Mesendoderm (in vitro differentiated cells): Measurements from ENCODE around the gene FXYD5.

ENCODE experiments used
- DNase-seq: peaks from one replicate; pipeline ENCODE4 v3.0.0; 2013
- H2AK5ac ChIP-seq: 2 replicates; pipeline ENCODE4 v1.6.1; 2013; ENCODE audit warnings: low read length, inconsistent platforms
- H2BK120ac ChIP-seq: 2 replicates; pipeline ENCODE4 v1.6.1; 2013; ENCODE audit warnings: low read depth, mild to moderate bottlenecking, low read length, moderate library complexity, mixed read lengths
- H2BK15ac ChIP-seq: replicated peaks from 2 replicates; pipeline ENCODE4 v1.6.1; 2013; ENCODE audit warnings: low read depth, mild to moderate bottlenecking, moderate library complexity
- H2BK5ac ChIP-seq: 2 replicates; pipeline ENCODE4 v1.6.1; 2013; ENCODE audit warnings: low read length, inconsistent platforms
- H3K18ac ChIP-seq: 2 replicates; pipeline ENCODE4 v1.6.1; 2013; ENCODE audit warnings: mild to moderate bottlenecking, low read length, mixed read lengths
- H3K23ac ChIP-seq: one replicate; pipeline ENCODE4 v1.6.1; 2013; ENCODE audit warnings: low read length
- H3K27ac ChIP-seq: 2 replicates; pipeline ENCODE4 v1.5.1; 2013; ENCODE audit warnings: low read depth, mild to moderate bottlenecking, inconsistent platforms, low read length, moderate library complexity
- H3K27me3 ChIP-seq: 2 replicates; pipeline ENCODE4 v1.6.1; 2013; ENCODE audit warnings: low read length, control low read depth, mild to moderate bottlenecking, inconsistent platforms; ENCODE audit not compliant: insufficient read depth, poor library complexity
- H3K36me3 ChIP-seq: 2 replicates; pipeline ENCODE4 v1.6.1; 2013; ENCODE audit warnings: low read length, inconsistent platforms; ENCODE audit not compliant: control insufficient read depth, insufficient read depth
- H3K4ac ChIP-seq: one replicate; pipeline ENCODE4 v1.6.1; 2013; ENCODE audit warnings: low read depth, mild to moderate bottlenecking, low read length, moderate library complexity
- H3K4me1 ChIP-seq: 2 replicates; pipeline ENCODE4 v1.6.1; 2013; ENCODE audit warnings: low read depth, low read length, inconsistent platforms; ENCODE audit not compliant: control insufficient read depth
- H3K4me2 ChIP-seq: 2 replicates; pipeline ENCODE4 v1.6.1; 2013; ENCODE audit warnings: low read length
- H3K4me3 ChIP-seq: 2 replicates; pipeline ENCODE4 v1.5.1; 2013; ENCODE audit warnings: mild to moderate bottlenecking, low read length
- H3K56ac ChIP-seq: one replicate; pipeline ENCODE4 v1.6.1; 2013; ENCODE audit warnings: low read length
- H3K79me1 ChIP-seq: 2 replicates; pipeline ENCODE4 v1.6.1; 2013; ENCODE audit warnings: low read length, inconsistent platforms
- H3K79me2 ChIP-seq: 2 replicates; pipeline ENCODE4 v1.6.1; 2013; ENCODE audit warnings: mild to moderate bottlenecking, low read length; ENCODE audit not compliant: control insufficient read depth, insufficient read depth
- H3K9ac ChIP-seq: 2 replicates; pipeline ENCODE4 v1.6.1; 2013; ENCODE audit warnings: low read length, inconsistent platforms
- H4K5ac ChIP-seq: one replicate; pipeline ENCODE4 v1.6.1; 2013; ENCODE audit warnings: low read length
- H4K8ac ChIP-seq: one replicate; pipeline ENCODE4 v1.6.1; 2013; ENCODE audit warnings: low read depth, mild to moderate bottlenecking, control low read depth, low read length, moderate library complexity
- WGBS: extraction: QIAGEN DNeasy Blood & Tissue Kit; methylation state at CpG from one replicate; pipeline ENCODE4 v1.1.7; 2013; ENCODE audit warnings: low lambda C conversion rate, missing lambda C conversion rate; ENCODE audit not compliant: insufficient coverage; ENCODE audit errors: extremely low coverage; 5-methylcytosine and 5-hydroxymethylcytosine counted together

The FXYD5 gene

GRCh38 chr19:35208121-35208520 is 53.6 kb downstream of the FXYD5 start:
- no peak overlapping the region for H3K4me2 ChIP-seq
- no peaks in the 10 kb centered on the region for H3K79me1 ChIP-seq
- H2BK120ac ChIP-seq = no peak overlapping the region
- H3K4ac ChIP-seq = no peak overlapping the region
- no peak overlapping the region for H3K18ac ChIP-seq
- no peak overlapping the region for H3K4me3 ChIP-seq
- no peaks in the 10 kb centered on the region for H3K79me2 ChIP-seq
- H3K27ac ChIP-seq = no peak overlapping the region
- peaks cover 7% of the 10 kb centered on the region for H3K4me1 ChIP-seq
- no peak overlapping the region for H3K9ac ChIP-seq
- DNase-seq = no peak
- no peak overlapping the region for H2BK5ac ChIP-seq
- no peak overlapping the region for H3K56ac ChIP-seq
- H3K23ac ChIP-seq = no peak overlapping the region
- no peak overlapping the region for H4K5ac ChIP-seq
- WGBS = no CpG with 5 or more reads among the region's 8 CpGs
- no peak overlapping the region for H2BK15ac ChIP-seq
- H4K8ac ChIP-seq = no peak overlapping the region
- H3K27me3 ChIP-seq = no peaks in the 10 kb centered on the region
- H2AK5ac ChIP-seq = no peak overlapping the region
- no peaks in the 10 kb centered on the region for H3K36me3 ChIP-seq

DNA sequence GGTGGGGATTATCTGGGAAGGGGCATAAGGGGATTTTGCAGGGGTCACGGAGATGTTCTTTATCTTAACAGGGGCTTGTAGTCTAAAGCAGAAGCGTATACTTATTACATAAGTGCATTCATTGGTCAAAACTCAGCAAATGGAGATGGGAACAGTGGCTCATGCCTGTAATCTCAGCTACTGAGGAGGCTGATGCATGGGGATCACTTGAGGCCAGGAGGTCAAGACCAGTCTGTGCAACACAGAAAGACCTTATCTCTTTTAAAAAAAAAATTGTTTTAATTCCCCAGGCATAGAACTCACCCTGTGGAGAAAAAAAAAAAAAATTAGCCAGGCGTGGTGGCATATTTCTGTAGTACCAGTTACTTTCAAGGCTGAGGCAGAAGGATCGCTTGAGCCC is 55.1 kb downstream of the FXYD5 start:
- Histone ChIP-seq H3K18ac (no peak overlapping the region), H3K27me3 (no peaks in the 10 kb centered on the region), H3K36me3 (no peaks in the 10 kb centered on the region), H2BK5ac (no peak overlapping the region), H4K5ac (no peak overlapping the region), H3K4me3 (no peak overlapping the region), H2AK5ac (no peak overlapping the region), H2BK120ac (no peak overlapping the region), H3K79me2 (no peaks in the 10 kb centered on the region), H2BK15ac (no peak overlapping the region), H3K27ac (no peak overlapping the region), H3K79me1 (no peaks in the 10 kb centered on the region), H3K23ac (no peak overlapping the region), H3K4me1 (peaks cover 4% of the 10 kb centered on the region), H3K9ac (no peak overlapping the region), H3K4ac (no peak overlapping the region), H3K56ac (no peak overlapping the region), H4K8ac (no peak overlapping the region), H3K4me2 (no peak overlapping the region)
- no peak for DNase-seq
- no CpG with 5 or more reads among the region's 4 CpGs for WGBS

DNA sequence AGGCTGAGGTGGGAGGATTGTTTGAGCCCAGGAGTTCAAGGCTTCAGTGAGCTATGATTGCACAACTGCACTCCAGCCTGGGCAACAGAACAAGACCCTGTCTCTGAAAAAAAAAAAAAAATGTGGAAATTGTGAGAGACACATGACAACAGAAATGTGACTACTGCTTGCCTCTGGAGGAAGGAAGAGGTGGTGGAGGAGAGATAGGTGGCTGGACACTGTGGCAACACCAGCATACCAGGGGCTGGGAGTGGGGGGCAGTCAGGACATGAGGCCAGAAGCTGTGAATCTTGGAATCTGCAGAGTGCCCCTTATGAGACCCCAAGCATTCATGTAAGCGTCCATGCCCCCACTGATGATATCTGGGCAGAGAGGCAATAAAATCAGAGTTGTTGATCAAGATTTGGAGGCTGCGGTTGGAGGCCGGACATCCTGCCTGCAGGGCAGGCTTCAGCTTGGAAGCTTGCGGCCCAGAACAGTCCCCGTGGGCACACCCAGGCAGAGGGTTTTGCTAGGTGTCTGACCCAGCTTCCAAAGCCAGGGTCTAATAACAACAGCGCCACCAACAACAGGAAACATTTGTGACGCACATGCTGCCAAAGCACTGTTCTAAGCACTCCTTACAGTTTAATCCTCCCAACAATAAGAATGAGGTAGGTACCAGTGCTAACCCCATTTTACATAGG is 57.2 kb downstream of the FXYD5 start:
- no CpG with 5 or more reads among the region's 7 CpGs for WGBS
- H3K36me3 ChIP-seq = no peaks in the 10 kb centered on the region
- H3K79me1 ChIP-seq = no peaks in the 10 kb centered on the region
- H4K5ac ChIP-seq = no peak overlapping the region
- no peaks in the 10 kb centered on the region for H3K4me1 ChIP-seq
- no peak overlapping the region for H2BK15ac ChIP-seq
- no peak overlapping the region for H3K9ac ChIP-seq
- no peak overlapping the region for H3K56ac ChIP-seq
- no peak overlapping the region for H2BK120ac ChIP-seq
- H3K27me3 ChIP-seq = no peaks in the 10 kb centered on the region
- H3K18ac ChIP-seq = no peak overlapping the region
- no peak overlapping the region for H3K23ac ChIP-seq
- H2BK5ac ChIP-seq = no peak overlapping the region
- no peak overlapping the region for H2AK5ac ChIP-seq
- no peak overlapping the region for H3K27ac ChIP-seq
- H3K4ac ChIP-seq = no peak overlapping the region
- H3K4me3 ChIP-seq = no peak overlapping the region
- no peak overlapping the region for H3K4me2 ChIP-seq
- H4K8ac ChIP-seq = no peak overlapping the region
- DNase-seq = no peak
- H3K79me2 ChIP-seq = no peaks in the 10 kb centered on the region

DNA sequence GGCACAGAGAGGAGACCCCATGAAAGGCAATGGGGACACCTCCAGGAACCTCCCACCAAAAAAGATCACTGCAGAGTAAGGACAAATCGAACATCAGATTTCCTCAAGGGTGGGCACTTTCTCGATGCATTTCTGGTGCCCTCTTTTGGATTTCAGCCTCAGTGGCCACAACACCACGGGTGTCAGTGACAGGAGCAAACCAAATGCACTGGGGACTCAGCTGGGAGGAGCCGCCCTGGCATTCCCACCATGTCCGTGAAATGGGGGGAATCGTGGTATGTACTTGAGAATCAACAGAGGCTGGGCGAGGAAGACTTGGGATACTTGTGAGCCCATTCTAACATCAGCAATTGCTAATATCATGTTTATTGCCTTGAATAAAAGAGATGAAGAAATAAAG is 57.7 kb downstream of the FXYD5 start:
- no peaks in the 10 kb centered on the region for H3K27me3 ChIP-seq
- H2BK120ac ChIP-seq = no peak overlapping the region
- H3K18ac ChIP-seq = no peak overlapping the region
- no peak overlapping the region for H2BK5ac ChIP-seq
- H3K9ac ChIP-seq = no peak overlapping the region
- no peak overlapping the region for H3K4ac ChIP-seq
- H3K4me3 ChIP-seq = no peak overlapping the region
- no peak overlapping the region for H2BK15ac ChIP-seq
- no peak overlapping the region for H3K56ac ChIP-seq
- no peak overlapping the region for H2AK5ac ChIP-seq
- no peaks in the 10 kb centered on the region for H3K79me1 ChIP-seq
- H3K4me2 ChIP-seq = no peak overlapping the region
- H3K79me2 ChIP-seq = no peaks in the 10 kb centered on the region
- H3K4me1 ChIP-seq = no peaks in the 10 kb centered on the region
- no peak overlapping the region for H3K27ac ChIP-seq
- DNase-seq = no peak
- H3K36me3 ChIP-seq = no peaks in the 10 kb centered on the region
- WGBS = no CpG with 5 or more reads among the region's 7 CpGs
- no peak overlapping the region for H4K8ac ChIP-seq
- H3K23ac ChIP-seq = no peak overlapping the region
- H4K5ac ChIP-seq = no peak overlapping the region

GRCh38 chr19:35213663-35214632 is 59.4 kb downstream of the FXYD5 start:
- Histone ChIP-seq H3K79me2 (no peaks in the 10 kb centered on the region), H3K4me3 (no peak overlapping the region), H2BK5ac (no peak overlapping the region), H3K56ac (no peak overlapping the region), H4K8ac (no peak overlapping the region), H3K4me2 (no peak overlapping the region), H3K36me3 (no peaks in the 10 kb centered on the region), H3K18ac (no peak overlapping the region), H3K4me1 (no peaks in the 10 kb centered on the region), H2BK15ac (no peak overlapping the region), H3K4ac (no peak overlapping the region), H2AK5ac (no peak overlapping the region), H3K27me3 (no peaks in the 10 kb centered on the region), H4K5ac (no peak overlapping the region), H3K23ac (no peak overlapping the region), H3K9ac (no peak overlapping the region), H3K27ac (no peak overlapping the region), H3K79me1 (no peaks in the 10 kb centered on the region), H2BK120ac (no peak overlapping the region)
- DNase-seq = no peak
- no CpG with 5 or more reads among the region's 21 CpGs for WGBS
